HG03066 (cell line): ENCODE measurements around the gene PHF23.
A peak's percentile ranks its signal among the peaks of the same experiment; 100 is the strongest.

Experiments
- ATAC-seq: cut with Tn5 transposase; IDR thresholded peaks from one replicate; pipeline ENCODE4 v1.9.1; 2021; ENCODE audit warnings: low read depth; ENCODE audit not compliant: unreplicated experiment

The PHF23 gene

DNA sequence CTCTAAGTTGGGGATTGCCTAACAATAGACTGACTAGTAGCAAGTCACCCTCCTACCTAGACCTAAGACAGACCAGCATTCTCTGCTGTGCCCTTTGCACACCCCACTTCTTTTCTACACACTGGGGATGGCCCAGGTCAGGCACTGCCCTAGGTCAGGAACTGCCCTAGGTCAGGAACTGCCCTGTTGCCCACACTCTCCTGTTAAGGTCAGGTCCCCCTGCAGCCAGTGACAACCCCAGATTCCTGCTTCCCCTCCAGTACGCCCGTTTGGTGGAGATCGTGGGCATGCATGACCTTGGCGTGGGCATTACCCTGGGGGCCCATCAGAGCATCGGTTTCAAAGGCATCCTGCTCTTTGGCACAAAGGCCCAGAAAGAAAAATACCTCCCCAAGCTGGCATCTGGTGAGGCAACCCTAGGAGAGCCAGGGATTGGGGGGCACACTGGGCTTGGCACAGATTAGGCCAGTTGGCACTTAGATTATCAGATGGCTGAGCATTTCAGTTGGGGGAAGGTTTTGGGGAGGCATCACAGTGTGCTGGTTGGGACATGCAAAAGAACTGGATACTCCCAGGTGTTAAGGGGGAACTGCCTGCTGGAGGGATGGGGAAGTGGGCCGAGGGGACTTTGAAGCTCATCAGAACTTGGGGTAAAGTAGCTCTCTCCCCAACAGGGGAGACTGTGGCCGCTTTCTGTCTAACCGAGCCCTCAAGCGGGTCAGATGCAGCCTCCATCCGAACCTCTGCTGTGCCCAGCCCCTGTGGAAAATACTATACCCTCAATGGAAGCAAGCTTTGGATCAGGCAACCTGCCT lies 17.8 kb downstream of the PHF23 start:
- ATAC-seq: no peak

DNA sequence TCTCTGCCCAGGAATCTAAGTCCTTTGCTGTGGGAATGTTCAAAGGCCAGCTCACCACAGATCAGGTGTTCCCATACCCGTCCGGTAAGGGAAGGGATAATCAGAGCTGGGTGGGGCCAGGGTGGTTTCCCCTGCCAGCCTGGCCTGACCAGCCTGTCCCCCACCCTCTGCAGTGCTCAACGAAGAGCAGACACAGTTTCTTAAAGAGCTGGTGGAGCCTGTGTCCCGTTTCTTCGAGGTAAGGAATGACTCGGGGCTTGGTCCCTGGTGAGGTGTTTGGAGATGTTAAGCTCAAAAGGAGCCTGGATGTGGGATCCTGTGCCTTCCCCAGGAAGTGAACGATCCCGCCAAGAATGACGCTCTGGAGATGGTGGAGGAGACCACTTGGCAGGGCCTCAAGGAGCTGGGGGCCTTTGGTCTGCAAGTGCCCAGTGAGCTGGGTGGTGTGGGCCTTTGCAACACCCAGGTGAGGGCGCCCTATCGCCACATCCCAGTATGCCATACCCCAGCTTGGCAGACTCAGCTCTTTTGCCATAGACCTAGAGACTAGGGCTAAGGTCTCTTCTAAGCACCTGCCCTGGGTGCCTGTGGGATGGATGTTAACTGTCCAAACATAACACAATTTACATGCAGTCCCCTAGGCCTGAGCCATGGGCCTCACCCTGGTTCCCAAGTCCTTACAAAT lies 18.5 kb downstream of the PHF23 start:
- no peak for ATAC-seq

DNA sequence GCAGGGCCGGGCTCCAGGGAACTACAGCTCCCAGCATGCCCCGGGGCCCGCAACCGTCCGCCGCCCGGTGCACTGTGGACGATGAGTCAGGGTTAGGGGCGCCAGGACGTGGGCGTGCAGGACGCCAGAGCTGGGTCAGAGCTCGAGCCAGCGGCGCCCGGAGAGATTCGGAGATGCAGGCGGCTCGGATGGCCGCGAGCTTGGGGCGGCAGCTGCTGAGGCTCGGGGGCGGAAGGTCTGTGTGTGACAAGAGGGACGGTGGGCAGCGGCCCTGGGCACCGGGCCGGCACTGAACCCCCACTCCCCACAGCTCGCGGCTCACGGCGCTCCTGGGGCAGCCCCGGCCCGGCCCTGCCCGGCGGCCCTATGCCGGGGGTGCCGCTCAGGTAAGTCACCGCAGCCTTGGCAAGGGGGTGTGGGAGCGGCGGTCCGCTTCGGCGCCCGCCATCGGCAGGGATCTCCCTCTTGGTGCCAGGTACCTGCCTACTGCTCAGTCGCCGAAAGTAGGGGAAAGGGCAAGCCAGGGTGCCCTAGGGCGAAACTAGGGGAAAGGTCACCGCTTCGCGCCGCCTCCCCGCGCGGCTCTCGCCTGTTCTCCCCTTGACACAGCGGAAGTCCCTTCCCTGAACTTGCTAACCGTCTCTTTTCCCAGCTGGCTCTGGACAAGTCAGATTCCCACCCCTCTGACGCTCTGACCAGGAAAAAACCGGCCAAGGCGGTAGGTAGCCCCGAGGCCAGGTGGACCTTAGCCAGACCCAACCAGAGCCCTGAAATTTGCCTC lies 19.3 kb downstream of the PHF23 start, which contains the start of the genes ACADVL and DLG4:
Gene ACADVL (plus strand): TSS at position 127 of the 781 bp plus-strand sequence. CDS start 47 bp downstream, at position 174.
Gene DLG4 (minus strand): TSS at position 25 of the 781 bp plus-strand sequence.
- no peak for ATAC-seq

DNA sequence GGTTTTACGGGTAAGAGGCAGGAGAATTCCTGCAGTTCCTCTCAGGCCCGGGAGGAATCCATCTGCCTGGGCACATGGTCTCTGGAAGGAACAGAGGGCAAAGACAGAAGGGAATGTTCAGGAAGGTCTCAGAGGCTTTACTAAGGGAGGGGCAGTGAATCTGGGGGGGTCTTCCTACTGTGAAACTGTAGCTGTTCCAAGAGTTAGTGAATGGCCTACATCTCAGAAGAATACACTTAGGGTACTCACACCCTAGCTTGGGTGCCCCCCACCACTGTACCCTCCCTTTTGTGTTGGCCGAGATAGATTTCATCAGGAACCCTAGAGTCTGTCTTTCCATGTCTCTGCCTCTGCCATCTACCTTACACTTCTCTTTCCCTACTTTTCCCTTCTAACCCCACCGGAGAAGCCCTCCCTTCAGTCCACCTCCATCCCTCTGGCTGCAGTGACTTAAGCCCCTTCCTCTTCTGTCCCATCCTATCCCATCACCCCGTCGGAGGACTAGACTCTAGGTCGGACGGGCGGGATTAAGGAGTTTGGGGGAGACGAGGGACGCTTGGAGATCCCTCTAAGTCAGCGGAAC lies 19.9 kb downstream of the PHF23 start:
- ATAC-seq: no peak

DNA sequence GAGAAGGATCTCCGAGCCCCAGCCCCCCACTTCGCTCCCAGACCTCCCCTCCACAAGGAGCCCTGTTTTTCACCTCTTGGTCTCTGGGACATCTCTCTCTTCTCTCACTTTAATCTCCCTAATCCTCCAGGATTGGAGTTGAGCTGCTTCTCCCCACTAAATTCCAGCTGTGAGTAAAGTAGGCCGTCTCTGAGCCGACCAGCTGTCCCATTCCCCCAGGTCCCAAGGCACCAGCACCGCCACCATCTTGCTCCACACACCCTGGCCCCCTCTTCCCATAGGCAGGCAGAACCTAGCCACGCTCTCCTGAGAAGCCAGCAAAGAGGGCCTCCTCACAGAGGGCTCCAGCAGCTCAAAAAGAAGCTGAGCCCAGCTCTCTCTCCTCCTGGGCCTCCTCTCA lies 20.5 kb downstream of the PHF23 start:
- no peak for ATAC-seq

DNA sequence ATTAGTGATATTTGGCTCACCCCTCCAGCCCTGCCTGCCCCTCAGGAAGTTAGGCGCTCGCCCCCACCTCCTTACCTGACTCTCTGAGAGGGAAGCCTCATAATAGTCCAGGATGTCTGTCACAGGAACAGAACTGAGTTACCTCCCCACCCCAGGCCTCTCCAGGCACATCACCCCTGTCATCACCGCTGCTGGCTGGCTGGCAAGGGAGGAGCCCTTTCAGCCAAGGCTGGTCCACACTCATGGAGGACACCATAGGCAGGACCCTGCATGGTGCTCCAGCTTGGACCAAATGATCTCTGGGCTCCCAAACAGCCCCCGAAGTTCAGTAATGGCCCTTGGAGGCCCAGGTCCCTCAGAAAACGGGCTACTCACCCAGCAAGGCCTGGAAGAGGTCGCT lies 21.1 kb downstream of the PHF23 start:
- ATAC-seq: no peak

DNA sequence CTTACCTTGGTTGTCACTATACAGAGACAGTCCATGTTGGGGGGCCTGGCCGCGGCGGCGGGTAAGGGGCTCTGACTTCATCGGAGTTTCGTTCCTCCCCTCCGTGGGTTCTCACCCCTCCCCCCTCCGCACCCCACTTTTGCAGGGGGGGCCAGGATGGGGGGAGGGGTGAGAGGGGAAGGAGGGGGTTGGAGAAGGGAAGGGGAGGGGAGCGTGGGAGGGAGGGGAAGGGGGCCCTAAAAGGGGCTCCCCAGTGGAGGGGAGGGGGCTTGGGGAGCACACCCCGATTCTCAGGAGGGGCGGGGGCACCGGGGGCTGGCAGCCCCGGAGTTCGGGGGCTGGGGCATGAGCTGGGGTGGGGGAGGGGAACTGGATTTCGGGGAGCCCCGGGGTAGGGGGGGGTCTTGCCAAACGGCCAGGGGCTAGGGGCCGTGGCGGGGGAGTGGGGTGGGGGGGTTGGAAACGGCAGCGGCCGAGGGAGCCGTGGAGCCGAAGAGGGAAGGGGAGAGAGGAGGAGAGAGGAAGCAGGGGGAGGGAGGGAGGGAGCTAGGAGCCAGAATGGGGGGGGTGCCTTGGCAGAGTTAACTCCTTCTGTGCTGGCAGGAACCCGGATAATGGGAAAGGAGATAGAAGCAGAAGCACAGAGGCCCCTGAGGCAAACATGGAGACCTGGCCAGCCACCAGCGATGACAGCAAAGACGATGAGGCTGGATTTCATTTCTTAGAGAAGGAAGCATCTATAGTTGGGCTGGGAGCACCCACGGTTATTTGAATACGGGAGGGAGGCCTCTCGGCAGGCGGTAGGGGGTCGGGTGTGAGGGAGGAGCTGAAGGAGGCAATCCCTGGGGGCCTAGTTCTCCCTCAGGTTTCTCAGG lies 21.9 kb downstream of the PHF23 start:
- ATAC-seq: no peak

DNA sequence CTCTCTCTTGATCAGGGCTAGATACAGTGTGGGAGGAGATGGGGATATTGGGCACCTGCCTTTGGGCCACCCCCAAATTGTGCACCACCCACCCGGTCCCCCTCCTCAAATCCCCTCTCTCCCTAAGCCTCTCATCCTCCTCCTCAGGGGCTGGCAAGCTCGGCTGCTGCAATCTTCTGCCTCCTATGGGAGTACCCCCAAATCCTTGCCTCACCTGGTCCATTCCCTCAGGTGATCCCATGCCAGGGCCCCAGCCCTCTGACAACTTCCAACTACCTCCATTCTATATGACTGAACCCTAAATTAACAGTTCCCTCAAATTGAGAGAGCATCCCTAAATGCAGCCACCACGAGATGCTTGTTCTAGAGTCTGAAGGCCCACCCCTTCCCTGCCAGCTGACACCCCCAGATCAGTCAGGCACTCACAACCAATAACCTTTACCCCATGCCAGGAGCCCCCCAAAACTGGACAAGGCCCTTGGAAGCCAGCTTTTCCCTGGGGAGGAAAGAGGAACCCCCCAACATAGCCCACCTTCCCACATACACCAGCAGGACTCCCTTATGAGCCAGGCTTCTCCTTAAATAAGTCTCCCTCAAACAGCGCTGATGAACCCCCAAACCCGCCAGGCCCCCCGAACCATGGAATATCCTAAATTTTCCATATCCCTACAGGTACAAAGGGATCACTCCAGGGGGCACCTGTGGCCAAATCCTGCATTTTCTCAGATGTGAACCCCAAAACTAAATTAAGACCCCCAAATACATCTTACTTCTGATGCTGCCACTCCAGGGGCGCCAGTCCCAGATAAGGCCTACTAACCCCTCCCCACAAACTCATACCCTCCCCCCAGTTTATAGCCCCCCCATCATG lies 22.8 kb downstream of the PHF23 start:
- no peak for ATAC-seq

DNA sequence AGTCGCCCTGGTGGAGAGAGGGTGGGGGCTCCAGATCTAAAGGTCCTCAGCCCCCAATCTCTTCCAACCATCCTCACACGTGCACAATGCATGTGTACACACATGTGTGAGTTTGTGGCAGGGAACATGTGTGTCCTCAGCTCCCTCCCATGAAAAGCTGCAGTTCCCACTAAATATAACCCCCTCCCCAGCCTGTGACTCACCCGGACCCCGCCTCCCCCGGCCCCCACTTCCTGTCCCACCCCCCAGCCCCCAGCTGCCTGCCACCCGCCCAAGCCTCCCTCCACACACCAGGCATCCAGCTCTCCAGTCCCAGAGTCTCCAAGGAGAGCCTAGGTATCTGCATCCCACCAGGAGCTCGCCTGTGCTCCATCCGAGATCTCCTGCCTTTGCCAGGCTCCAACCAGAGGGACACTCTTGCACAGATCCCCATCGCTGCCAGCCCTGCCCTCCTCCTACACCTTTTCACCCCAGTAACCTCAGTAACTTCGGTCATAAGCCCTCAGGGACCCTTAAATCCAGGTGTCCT lies 23.5 kb downstream of the PHF23 start:
- no peak for ATAC-seq

DNA sequence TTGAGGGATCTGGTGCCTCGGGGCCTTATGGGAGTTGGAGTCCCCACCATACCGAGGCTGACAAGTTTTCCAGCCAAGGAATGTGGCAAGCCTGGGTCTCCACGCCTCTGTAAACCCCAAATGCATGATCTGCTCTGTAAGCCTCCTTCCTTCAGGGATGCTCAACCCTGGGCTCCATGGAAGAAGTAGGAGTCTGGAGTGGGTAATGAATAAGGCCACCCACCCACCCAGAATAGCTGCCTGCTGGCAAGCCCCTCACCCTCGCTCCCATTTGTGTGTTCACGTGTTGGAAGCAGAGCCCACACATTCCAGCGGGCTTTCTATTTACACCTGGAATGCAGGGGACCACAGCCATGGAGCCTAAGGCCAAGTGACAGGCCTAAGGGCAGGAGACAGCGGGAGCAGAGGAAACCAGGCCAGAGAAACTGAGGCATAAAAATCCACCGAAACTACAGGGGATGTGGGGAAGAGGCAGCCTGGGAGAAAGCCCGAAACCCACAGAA lies 24.1 kb downstream of the PHF23 start:
- no peak for ATAC-seq

DNA sequence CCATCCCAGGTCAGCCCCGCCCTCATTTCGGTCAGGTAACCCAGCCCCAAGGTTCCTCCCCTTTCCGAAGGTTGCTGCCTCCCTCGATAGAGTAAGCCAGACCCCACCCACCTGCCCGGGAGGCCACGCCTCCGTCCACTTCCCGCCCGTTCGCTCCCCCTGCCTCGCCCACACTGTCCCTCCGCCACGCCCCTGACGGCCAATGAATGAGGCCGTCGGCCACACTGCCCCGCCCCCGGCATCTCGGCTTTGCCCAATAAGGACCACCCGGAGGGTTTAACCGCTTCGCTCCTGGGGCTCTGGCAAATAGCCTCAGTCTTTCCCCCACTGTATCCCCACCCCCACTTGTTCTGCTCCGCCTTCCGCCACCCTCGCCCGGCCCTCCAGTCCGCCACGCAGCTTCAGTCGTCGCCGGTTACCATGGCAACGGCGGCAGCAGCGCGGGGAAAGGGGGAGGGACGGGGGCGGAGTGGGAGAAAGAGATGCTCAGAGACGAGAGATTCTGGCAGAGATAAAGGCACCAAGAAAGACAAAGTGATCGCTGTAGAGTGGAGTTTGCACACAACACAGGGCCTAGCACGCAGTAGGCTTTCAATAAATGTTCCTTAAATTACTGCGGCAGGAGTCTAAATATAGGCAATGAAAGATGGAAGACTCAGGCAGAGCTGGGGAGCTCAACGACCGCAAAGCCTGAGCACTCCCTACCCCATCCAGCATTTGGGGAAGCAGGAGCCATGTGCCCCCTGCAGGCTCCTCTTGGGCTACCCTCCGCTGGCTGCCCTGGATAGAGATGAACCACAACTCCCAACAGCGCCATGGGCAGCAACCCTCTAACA lies 24.7 kb downstream of the PHF23 start:
- peak; percentile 76 for ATAC-seq

DNA sequence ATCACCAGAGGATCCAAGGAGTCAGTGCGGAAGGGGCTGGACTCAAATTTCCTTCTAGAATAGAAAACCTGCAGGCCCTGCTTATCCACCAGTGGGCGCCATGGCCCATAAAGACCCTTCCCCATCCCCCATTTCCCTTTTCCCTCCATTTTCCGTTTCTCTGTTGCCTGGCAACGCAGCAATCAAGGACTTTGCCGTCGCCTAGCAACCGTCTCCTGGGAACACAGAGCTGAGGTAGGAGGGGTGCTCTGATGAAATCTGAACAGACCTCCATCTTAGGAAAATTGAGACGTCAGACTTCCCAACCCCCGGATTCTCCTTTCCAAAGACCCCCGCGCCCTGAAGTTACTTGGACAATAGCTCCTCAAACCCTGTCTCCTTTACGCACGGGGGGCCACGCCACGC lies 25.4 kb downstream of the PHF23 start:
- ATAC-seq: no peak

DNA sequence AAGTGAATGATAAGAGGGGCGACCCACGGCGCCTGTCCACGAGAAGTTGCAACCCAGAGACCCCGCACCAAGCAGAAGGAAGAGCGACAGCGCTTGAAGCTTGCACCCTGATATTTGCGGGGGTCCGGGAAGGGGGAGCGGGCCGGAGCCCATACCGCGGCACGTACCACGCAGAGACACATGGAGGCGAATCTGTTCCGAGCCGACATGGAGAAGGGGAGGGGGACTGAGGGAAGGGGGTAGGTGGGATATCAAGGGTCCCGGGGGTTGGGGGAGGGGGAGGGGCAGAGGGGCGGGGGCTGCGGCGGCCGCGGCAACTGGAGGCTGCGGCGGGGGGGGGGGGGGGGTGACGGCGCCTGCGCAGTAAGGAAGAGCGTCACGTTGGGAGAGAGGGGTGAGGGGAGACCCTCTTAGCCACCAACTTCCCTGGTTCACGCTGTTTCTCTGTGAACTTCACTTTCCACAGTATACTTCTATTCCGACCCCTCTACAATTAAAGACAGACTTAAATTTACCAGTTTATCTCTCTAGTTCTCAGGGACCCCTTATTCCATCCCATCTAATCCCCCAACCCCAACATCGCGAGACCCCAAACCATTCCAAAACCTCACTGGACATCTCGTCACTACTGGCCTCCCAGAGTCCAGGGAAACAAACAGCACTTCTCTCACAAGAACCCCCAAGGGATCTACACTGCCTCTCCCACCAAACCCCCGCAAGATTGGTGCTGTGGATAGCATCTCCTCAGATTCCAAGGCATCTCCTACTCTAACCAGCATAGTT lies 27.6 kb downstream of the PHF23 start:
- no peak for ATAC-seq

DNA sequence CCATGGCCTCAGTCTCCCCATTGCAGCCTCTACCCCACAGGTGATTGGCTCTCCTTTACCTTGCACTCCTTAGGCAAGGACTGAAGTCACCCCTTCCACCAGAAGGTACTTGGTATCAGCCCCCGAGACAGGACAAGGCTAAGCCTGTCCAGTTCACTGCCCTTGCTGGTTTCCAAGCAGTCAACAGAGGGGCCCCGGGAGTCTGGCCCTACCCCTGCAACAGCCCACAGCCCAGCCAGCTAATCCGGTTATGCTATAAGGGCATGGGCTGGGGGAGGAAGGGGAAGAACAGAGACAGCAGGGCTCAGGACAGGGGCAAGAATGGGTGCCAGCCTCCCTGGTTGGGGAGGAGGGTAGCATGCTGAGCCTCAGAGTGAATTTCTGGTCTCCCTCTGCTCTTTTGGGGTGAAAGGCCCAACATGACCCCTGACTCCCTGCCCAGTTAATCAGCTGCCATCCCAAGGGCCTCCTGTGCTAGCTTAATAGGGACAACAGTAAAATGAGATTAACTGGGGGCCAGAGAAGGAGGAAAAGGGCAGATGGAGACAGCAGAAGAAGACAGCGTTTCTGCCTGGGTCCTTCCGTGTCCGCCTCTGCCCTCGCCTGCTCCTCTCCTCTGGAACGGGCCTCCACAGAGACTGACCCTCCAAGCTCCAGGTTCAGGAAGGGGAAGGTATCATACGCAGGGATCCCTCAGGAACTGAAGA lies 30.4 kb downstream of the PHF23 start:
- ATAC-seq: no peak

DNA sequence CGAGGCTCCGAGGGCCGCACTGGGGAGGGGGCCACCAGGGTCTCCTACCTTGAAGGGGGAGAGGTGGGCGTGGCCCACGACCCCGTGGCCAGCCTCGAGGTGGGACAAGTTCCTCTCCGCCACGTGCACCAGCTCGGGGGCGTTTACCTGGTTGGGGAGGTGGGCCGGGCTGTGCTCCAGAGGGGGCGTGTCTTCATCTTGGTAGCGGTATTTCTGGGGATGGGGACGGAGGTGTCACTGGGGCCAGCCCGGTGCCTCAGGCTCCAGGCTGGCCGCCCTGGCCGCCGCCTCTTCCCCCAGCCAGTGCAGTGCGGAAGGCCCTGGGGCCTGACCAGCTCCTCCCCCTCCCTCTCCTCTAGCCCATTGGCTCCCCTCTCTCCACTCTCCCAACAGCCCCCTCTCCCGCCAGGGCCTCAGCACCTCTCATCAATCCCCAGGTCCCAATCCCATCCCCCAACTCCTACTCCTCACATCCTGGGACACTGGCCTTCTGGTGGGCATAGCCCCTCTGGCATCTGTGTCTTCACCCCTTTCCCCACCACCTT lies 31.2 kb downstream of the PHF23 start:
- ATAC-seq: no peak
